Body of pancreas (tissue), 4 donors: ENCODE data around the gene FBLN2.

Experiments
- POLR2A ChIP-seq, 3 donors: fragments of 450-650 bp; IDR thresholded peaks; one replicate each; pipeline ENCODE4 v1.6.1; 2016; ENCODE audit warnings: antibody characterized with exemption in 3 of 3, mild to moderate bottlenecking in 2 of 3
- TF ChIP-seq, protein P1 (sequence below), 7 experiments: fragments of 450-650 bp in 4 of 7; fragments of 200-600 bp in 3 of 7; sonication (generic) in 3 of 7; IDR thresholded peaks; one replicate each; pipeline ENCODE4 v1.5.1; 2016 to 2019; ENCODE audit warnings: antibody characterized with exemption in 7 of 7

DNA sequence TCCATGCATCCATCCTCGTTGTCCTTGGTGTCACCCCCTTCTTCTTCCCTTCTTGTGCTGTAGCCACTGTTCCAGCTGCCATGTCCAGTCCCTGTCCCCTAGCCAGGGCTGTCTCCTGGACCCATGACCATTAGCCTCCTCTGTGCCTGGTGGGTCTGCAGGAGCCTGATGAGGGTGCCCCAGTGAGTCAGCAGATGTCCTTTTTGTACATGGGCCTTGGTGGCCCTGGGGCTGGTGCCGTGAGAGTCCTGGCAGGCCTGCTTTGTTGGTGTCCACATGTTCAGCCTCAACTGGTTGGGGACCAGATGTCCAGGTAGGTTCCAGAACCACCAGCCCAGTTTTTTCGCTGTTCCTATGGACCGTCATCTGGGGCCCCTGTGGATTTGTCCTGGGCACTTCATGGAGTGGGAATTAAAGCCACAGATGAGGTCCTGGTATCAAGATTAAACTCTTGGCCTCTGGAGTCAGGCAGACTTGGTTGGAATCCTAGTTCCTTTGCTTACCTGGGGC is 66.1 kb downstream of the FBLN2 start:
- TF ChIP-seq, protein P1, sequence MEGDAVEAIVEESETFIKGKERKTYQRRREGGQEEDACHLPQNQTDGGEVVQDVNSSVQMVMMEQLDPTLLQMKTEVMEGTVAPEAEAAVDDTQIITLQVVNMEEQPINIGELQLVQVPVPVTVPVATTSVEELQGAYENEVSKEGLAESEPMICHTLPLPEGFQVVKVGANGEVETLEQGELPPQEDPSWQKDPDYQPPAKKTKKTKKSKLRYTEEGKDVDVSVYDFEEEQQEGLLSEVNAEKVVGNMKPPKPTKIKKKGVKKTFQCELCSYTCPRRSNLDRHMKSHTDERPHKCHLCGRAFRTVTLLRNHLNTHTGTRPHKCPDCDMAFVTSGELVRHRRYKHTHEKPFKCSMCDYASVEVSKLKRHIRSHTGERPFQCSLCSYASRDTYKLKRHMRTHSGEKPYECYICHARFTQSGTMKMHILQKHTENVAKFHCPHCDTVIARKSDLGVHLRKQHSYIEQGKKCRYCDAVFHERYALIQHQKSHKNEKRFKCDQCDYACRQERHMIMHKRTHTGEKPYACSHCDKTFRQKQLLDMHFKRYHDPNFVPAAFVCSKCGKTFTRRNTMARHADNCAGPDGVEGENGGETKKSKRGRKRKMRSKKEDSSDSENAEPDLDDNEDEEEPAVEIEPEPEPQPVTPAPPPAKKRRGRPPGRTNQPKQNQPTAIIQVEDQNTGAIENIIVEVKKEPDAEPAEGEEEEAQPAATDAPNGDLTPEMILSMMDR (IDR thresholded peaks at IDR 0.05), result no peak
- TF ChIP-seq POLR2A (IDR thresholded peaks at IDR 0.05), result no peak
